DMS 273 (cell line): ENCODE data around the gene RPS15.
"Not testable (repeated sequence)": the region's sequence is repeated elsewhere in the genome, so short reads cannot be mapped to it uniquely, and the experiment has no call there.

ENCODE experiments used
- DNase-seq: peaks from one replicate; lab custom pipeline; 2025; ENCODE audit not compliant: unreplicated experiment; lab: John Stamatoyannopoulos, UW

Gene RPS15

GRCh38 chr19:1467490-1468273 lies 29.5 kb downstream of the RPS15 start:
- DNase-seq: no peak

- no peak for DNase-seq
Observed at GRCh38 chr19:1468274-1468820, 30.2 kb downstream of the RPS15 start.

GRCh38 chr19:1468821-1469254 lies 30.6 kb downstream of the RPS15 start:
- DNase-seq: no peak

GRCh38 chr19:1469255-1470054 lies 31.3 kb downstream of the RPS15 start:
- no peak for DNase-seq

- no peak for DNase-seq
Observed at GRCh38 chr19:1470055-1470304, 31.8 kb downstream of the RPS15 start.

GRCh38 chr19:1470305-1471009 lies 32.3 kb downstream of the RPS15 start:
- DNase-seq: peak; percentile 90

- peak; percentile 69 for DNase-seq
Observed at GRCh38 chr19:1471010-1471514, 32.9 kb downstream of the RPS15 start.

- peak; percentile 66 for DNase-seq
Observed at GRCh38 chr19:1471515-1472160, 33.4 kb downstream of the RPS15 start.

GRCh38 chr19:1472231-1473084 lies 34.3 kb downstream of the RPS15 start:
- DNase-seq: peak; percentile 89

- DNase-seq: peak; percentile 54
Observed at GRCh38 chr19:1473085-1473851, 35.1 kb downstream of the RPS15 start.

- DNase-seq: no peak
Observed at GRCh38 chr19:1474011-1474764, 36.0 kb downstream of the RPS15 start.

GRCh38 chr19:1474765-1475351 lies 36.7 kb downstream of the RPS15 start:
- DNase-seq: no peak

GRCh38 chr19:1475751-1476437 lies 37.7 kb downstream of the RPS15 start:
- no peak for DNase-seq

GRCh38 chr19:1477056-1477455 lies 38.9 kb downstream of the RPS15 start:
- not testable (repeated sequence) for DNase-seq

GRCh38 chr19:1478934-1479707 lies 40.9 kb downstream of the RPS15 start, which contains the start of gene C19orf25:
TSS of gene C19orf25 (minus strand) at chr19:1479215. CDS start at chr19:1478903, 312 bp downstream.
- DNase-seq: peak; percentile 98

GRCh38 chr19:1481224-1481892 lies 43.2 kb downstream of the RPS15 start:
- no peak for DNase-seq
